SK-N-SH (cell line): Measurements from ENCODE around the gene AGT. TPM values are rescaled to one million over a fixed set of nuclear protein-coding genes. Genes with fewer than 3 reads are reported as not detected.

Experiments
- CTCF ChIA-PET: fragments of 300-600, 350-600 bp; formaldehyde crosslinking; extraction: SDS; loops from one replicate; lab custom pipeline; 2021; lab: Yijun Ruan, JAX
- POLR2A ChIA-PET: fragments of 350-600 bp; sonication (Branson Sonifier 250); formaldehyde crosslinking; extraction: SDS; loops from one replicate; lab custom pipeline; 2020; ENCODE audit warnings: antibody characterized with exemption, inconsistent platforms; lab: Yijun Ruan, JAX
- DNase-seq: peaks from one replicate; pipeline ENCODE4 v3.0.0; 2012
- H2AFZ ChIP-seq: fragments of 200-600 bp; sonication (generic); 2 replicates; pipeline ENCODE4 v1.8.1; 2016; ENCODE audit warnings: antibody characterized with exemption, mild to moderate bottlenecking, low read depth
- H3F3A ChIP-seq: fragments of 200-600 bp; sonication (generic); replicated peaks from 2 replicates; pipeline ENCODE3; 2016; ENCODE audit warnings: antibody characterized with exemption, mild to moderate bottlenecking; ENCODE audit not compliant: insufficient read depth
- H3K27ac ChIP-seq, 2 experiments: fragments of 200-500 bp in 1 of 2; fragments of 200-600 bp in 1 of 2; sonication (Bioruptor generic) in 1 of 2; sonication (generic), shearing (Covaris generic) in 1 of 2; 2 replicates each; pipeline versions ENCODE4 v1.5.1 to v1.6.1; 2014 to 2016; ENCODE audit warnings: low read depth in 2 of 2, inconsistent platforms in 1 of 2, low read length in 1 of 2, mild to moderate bottlenecking in 1 of 2, mixed read lengths in 1 of 2
- H3K27me3 ChIP-seq: fragments of 200-600 bp; sonication (generic), shearing (Covaris generic); 2 replicates; pipeline ENCODE4 v1.6.1; 2016; ENCODE audit warnings: mixed run types; ENCODE audit not compliant: insufficient read depth
- H3K36me3 ChIP-seq, 2 experiments: fragments of 200-500 bp in 1 of 2; fragments of 200-600 bp in 1 of 2; sonication (Bioruptor generic) in 1 of 2; sonication (generic) in 1 of 2; replicated peaks in 1 of 2; 2 replicates each; pipeline versions ENCODE3 to v1.5.1; 2014 to 2016; ENCODE audit warnings: low read length in 1 of 2, mild to moderate bottlenecking in 1 of 2; ENCODE audit not compliant: insufficient read depth in 2 of 2, control insufficient read depth in 1 of 2
- H3K4me1 ChIP-seq, 2 experiments: fragments of 200-500 bp in 1 of 2; fragments of 200-600 bp in 1 of 2; sonication (Bioruptor generic) in 1 of 2; sonication (generic), shearing (Covaris generic) in 1 of 2; 2 replicates each; pipeline versions ENCODE4 v1.5.1 to v1.6.1; 2014 to 2016; ENCODE audit warnings: low read depth in 1 of 2, low read length in 1 of 2, mixed run types in 1 of 2; ENCODE audit not compliant: insufficient read depth in 2 of 2, control insufficient read depth in 1 of 2
- H3K4me2 ChIP-seq: fragments of 200-600 bp; sonication (generic), shearing (Covaris generic); 2 replicates; pipeline ENCODE4 v1.6.1; 2017; ENCODE audit warnings: mixed run types
- H3K4me3 ChIP-seq, 2 experiments: fragments of 200-500 bp in 1 of 2; fragments of 200-600 bp in 1 of 2; sonication (Bioruptor generic) in 1 of 2; sonication (generic), shearing (Covaris generic) in 1 of 2; 2 replicates each; pipeline versions ENCODE4 v1.5.1 to v1.8.1; 2014 to 2016; ENCODE audit warnings: low read depth in 2 of 2, inconsistent platforms in 1 of 2, low read length in 1 of 2, mild to moderate bottlenecking in 1 of 2, mixed read lengths in 1 of 2, moderate library complexity in 1 of 2
- H3K79me2 ChIP-seq: fragments of 200-600 bp; sonication (generic); 2 replicates; pipeline ENCODE4 v1.8.1; 2017; ENCODE audit warnings: mild to moderate bottlenecking; ENCODE audit not compliant: insufficient read depth
- H3K9ac ChIP-seq: fragments of 200-600 bp; sonication (generic); 2 replicates; pipeline ENCODE4 v1.6.1; 2017; ENCODE audit warnings: mixed run types
- H3K9me2 ChIP-seq: fragments of 200-600 bp; sonication (generic); 2 replicates; pipeline ENCODE4 v1.6.1; 2017; ENCODE audit warnings: mixed run types
- H3K9me3 ChIP-seq: fragments of 200-600 bp; sonication (generic); 2 replicates; pipeline ENCODE4 v1.6.1; 2017; ENCODE audit warnings: mixed run types, mild to moderate bottlenecking, moderate library complexity
- H4K20me1 ChIP-seq: fragments of 200-600 bp; sonication (generic); 2 replicates; pipeline ENCODE4 v1.6.1; 2017; ENCODE audit warnings: mild to moderate bottlenecking, mixed run types; ENCODE audit not compliant: insufficient read depth
- CHD2 ChIP-seq: fragments of 150-350 bp; IDR thresholded peaks from 2 replicates; pipeline ENCODE4 v1.6.1; 2018; ENCODE audit warnings: low read length; ENCODE audit not compliant: partially characterized antibody
- ELF1 ChIP-seq: IDR thresholded peaks from 2 replicates; pipeline ENCODE4 v1.4.0; 2012
- EP300 ChIP-seq, 2 experiments: IDR thresholded peaks; 2 replicates each; pipeline versions ENCODE4 v1.4.0 to v1.6.1; 2012; ENCODE audit warnings: borderline replicate concordance in 1 of 2, low read depth in 1 of 2, low read length in 1 of 2
- EZH2phosphoT487 ChIP-seq: fragments of 200-600 bp; sonication (generic); IDR thresholded peaks from 2 replicates; pipeline ENCODE4 v1.6.1; 2017; ENCODE audit warnings: low read depth, mixed run types, mild to moderate bottlenecking, antibody characterized with exemption, moderate library complexity, borderline replicate concordance
- FOSL2 ChIP-seq: IDR thresholded peaks from 2 replicates; pipeline ENCODE4 v1.4.0; 2012; ENCODE audit warnings: low read depth, mild to moderate bottlenecking, moderate library complexity, borderline replicate concordance
- FOXM1 ChIP-seq: IDR thresholded peaks from 2 replicates; pipeline ENCODE4 v1.4.0; 2012; ENCODE audit warnings: low read depth, mild to moderate bottlenecking
- GABPA ChIP-seq: IDR thresholded peaks from 2 replicates; pipeline ENCODE4 v1.4.0; 2012; ENCODE audit warnings: low read depth, mild to moderate bottlenecking
- GATA2 ChIP-seq: sonication (generic); formaldehyde crosslinking; IDR thresholded peaks from 2 replicates; pipeline ENCODE4 v1.5.0; 2020; ENCODE audit warnings: mild to moderate bottlenecking, missing genetic modification reagents
- JUND ChIP-seq: IDR thresholded peaks from 2 replicates; pipeline ENCODE4 v1.4.0; 2012
- MEF2A ChIP-seq: IDR thresholded peaks from 2 replicates; pipeline ENCODE4 v1.4.0; 2012; ENCODE audit warnings: low read depth, borderline replicate concordance
- RAD21 ChIP-seq: IDR thresholded peaks from 2 replicates; pipeline ENCODE4 v1.6.1; 2012; ENCODE audit warnings: mild to moderate bottlenecking, low read length
- RXRA ChIP-seq: IDR thresholded peaks from 2 replicates; pipeline ENCODE4 v1.4.0; 2012; ENCODE audit warnings: low read depth, mild to moderate bottlenecking, borderline replicate concordance
- SIN3A ChIP-seq: IDR thresholded peaks from 2 replicates; pipeline ENCODE4 v1.6.1; 2012; ENCODE audit warnings: low read depth, mild to moderate bottlenecking, low read length, moderate library complexity, borderline replicate concordance
- SMC3 ChIP-seq: IDR thresholded peaks from 2 replicates; pipeline ENCODE4 v1.6.1; 2012; ENCODE audit warnings: low read depth, low read length, improper control_type of control experiment
- TAF1 ChIP-seq: IDR thresholded peaks from 2 replicates; pipeline ENCODE4 v1.6.1; 2012; ENCODE audit warnings: low read depth, mild to moderate bottlenecking, low read length, moderate library complexity, borderline replicate concordance
- YY1 ChIP-seq: IDR thresholded peaks from 2 replicates; pipeline ENCODE4 v1.4.0; 2012; ENCODE audit warnings: low read depth, mild to moderate bottlenecking
- WGBS: methylation state at CpG from one replicate; pipeline ENCODE4 v1.1.6; 2017; ENCODE audit warnings: low lambda C conversion rate; 5-methylcytosine and 5-hydroxymethylcytosine counted together
- polyA plus RNA-seq, 3 experiments: library from polyadenylated mRNA; depleted of rRNA; stranded (reverse); fragments of >200 nt; gene quantifications; 2 replicates each; pipeline ENCODE4 v1.2.3, GENCODE V29; 2012
- TF ChIP-seq, protein P1 (sequence below): IDR thresholded peaks from 2 replicates; pipeline ENCODE4 v1.6.1; 2012; ENCODE audit warnings: mild to moderate bottlenecking, low read depth, low read length, moderate library complexity
- TF ChIP-seq, protein P2 (sequence below): IDR thresholded peaks from 2 replicates; pipeline ENCODE4 v1.4.0; 2012; ENCODE audit warnings: low read depth, borderline replicate concordance
- TF ChIP-seq, protein P3 (sequence below): IDR thresholded peaks from 2 replicates; pipeline ENCODE4; 2012
- TF ChIP-seq, protein P4 (sequence below): fragments of 150-350 bp; IDR thresholded peaks from 2 replicates; pipeline ENCODE4 v1.6.1; 2017; ENCODE audit warnings: antibody characterized with exemption, low read length, low read depth, borderline replicate concordance
- TF ChIP-seq, protein P5 (sequence below): fragments of 150-350 bp; IDR thresholded peaks from 2 replicates; pipeline ENCODE4 v1.6.1; 2016; ENCODE audit warnings: mild to moderate bottlenecking, low read depth, low read length

AGT gene
- polyA plus RNA-seq, 1 of the 3 experiments (the other 2 are of a cell fraction), result 0.39 TPM

DNA sequence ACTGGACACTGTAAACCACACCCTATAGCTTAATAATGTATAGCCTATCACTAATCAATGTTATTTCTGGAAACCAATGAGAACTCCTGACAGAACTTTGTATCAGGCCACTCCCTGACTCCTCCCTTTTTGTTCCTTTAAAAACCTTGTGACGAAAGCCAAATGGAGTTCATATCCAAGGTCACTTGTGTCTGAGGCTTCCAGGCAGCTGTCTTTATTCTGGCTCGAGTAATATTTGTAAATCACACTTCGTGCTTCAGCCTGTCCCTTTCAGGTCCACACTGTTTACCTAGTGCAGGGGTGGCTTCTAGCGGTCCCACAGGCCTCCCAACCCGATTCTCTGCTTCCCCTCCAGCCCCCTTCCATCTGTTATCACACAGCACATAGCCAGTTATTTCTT lies 17.1 kb upstream of the AGT start (continued):
- TF ChIP-seq SMC3 (no peak), SIN3A (no peak)
- TF ChIP-seq, all 33 proteins: peak for 0

DNA sequence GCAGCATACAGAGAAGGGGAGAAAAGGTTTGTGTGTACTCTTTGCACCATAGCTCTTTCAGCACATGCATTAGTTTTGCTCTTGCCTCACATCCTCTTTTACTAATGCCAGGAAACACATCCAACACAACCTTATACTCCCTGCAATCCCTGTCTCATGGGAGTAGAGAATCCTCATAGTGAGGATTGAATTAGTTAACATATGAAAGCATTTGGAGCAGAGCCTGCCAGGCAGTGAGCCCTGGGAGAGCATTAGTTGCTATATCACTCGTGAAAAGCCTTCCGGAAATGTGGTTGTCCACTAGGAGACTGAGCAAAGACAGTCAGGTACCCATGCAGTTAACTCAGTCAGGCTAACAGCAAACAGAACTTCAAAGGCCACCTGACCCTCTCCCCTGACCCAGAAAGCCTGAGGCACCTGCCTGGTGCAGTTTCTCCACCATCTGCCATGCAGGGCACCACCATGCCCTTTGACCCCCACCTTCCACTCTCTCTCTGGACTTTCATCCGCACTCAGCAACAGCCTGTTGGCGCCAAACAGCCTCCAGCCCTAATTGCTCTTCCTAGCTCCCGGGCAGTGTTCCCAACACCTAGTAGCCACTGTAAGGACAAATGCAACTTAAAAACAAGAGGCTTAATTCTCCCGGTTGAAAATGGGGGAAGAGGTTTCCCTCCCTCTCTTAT lies 14.9 kb upstream of the AGT start:
- no peak for DNase-seq
- Histone ChIP-seq H3K9me3 (no peaks in the 10 kb centered on the region), H3K27ac (no peak overlapping the region), H4K20me1 (no peaks in the 10 kb centered on the region), H3K9me2 (no peaks in the 10 kb centered on the region), H3K36me3 (no peaks in the 10 kb centered on the region), H3K9ac (no peak overlapping the region), H3K4me2 (no peak overlapping the region), H3F3A (no peaks in the 10 kb centered on the region), H3K4me1 (no peaks in the 10 kb centered on the region; a peak in 1 of 4 replicates), H3K4me3 (no peak overlapping the region), H2AFZ (no peak overlapping the region), H3K79me2 (no peaks in the 10 kb centered on the region), H3K27me3 (no peaks in the 10 kb centered on the region)
- TF ChIP-seq, protein P1, sequence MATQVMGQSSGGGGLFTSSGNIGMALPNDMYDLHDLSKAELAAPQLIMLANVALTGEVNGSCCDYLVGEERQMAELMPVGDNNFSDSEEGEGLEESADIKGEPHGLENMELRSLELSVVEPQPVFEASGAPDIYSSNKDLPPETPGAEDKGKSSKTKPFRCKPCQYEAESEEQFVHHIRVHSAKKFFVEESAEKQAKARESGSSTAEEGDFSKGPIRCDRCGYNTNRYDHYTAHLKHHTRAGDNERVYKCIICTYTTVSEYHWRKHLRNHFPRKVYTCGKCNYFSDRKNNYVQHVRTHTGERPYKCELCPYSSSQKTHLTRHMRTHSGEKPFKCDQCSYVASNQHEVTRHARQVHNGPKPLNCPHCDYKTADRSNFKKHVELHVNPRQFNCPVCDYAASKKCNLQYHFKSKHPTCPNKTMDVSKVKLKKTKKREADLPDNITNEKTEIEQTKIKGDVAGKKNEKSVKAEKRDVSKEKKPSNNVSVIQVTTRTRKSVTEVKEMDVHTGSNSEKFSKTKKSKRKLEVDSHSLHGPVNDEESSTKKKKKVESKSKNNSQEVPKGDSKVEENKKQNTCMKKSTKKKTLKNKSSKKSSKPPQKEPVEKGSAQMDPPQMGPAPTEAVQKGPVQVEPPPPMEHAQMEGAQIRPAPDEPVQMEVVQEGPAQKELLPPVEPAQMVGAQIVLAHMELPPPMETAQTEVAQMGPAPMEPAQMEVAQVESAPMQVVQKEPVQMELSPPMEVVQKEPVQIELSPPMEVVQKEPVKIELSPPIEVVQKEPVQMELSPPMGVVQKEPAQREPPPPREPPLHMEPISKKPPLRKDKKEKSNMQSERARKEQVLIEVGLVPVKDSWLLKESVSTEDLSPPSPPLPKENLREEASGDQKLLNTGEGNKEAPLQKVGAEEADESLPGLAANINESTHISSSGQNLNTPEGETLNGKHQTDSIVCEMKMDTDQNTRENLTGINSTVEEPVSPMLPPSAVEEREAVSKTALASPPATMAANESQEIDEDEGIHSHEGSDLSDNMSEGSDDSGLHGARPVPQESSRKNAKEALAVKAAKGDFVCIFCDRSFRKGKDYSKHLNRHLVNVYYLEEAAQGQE, result no peak
- TF ChIP-seq EP300 (IDR thresholded peaks at IDR 0.05; ENCODE audit: borderline replicate concordance in 1 of 2, low read depth in 1 of 2, low read length in 1 of 2) (no peak), FOXM1 (no peak), GATA2 (CRISPR knock-in tag) (no peak), MEF2A (no peak), CHD2 (no peak), GABPA (no peak), SIN3A (no peak), ELF1 (no peak), TAF1 (no peak), FOSL2 (no peak), RXRA (no peak), JUND (no peak), EZH2phosphoT487 (no peak), YY1 (no peak), RAD21 (no peak)
- TF ChIP-seq, protein P2, sequence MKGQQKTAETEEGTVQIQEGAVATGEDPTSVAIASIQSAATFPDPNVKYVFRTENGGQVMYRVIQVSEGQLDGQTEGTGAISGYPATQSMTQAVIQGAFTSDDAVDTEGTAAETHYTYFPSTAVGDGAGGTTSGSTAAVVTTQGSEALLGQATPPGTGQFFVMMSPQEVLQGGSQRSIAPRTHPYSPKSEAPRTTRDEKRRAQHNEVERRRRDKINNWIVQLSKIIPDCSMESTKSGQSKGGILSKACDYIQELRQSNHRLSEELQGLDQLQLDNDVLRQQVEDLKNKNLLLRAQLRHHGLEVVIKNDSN, result no peak
- TF ChIP-seq, protein P3, sequence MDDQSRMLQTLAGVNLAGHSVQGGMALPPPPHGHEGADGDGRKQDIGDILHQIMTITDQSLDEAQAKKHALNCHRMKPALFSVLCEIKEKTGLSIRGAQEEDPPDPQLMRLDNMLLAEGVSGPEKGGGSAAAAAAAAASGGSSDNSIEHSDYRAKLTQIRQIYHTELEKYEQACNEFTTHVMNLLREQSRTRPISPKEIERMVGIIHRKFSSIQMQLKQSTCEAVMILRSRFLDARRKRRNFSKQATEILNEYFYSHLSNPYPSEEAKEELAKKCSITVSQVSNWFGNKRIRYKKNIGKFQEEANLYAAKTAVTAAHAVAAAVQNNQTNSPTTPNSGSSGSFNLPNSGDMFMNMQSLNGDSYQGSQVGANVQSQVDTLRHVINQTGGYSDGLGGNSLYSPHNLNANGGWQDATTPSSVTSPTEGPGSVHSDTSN, result no peak
- TF ChIP-seq, protein P4, sequence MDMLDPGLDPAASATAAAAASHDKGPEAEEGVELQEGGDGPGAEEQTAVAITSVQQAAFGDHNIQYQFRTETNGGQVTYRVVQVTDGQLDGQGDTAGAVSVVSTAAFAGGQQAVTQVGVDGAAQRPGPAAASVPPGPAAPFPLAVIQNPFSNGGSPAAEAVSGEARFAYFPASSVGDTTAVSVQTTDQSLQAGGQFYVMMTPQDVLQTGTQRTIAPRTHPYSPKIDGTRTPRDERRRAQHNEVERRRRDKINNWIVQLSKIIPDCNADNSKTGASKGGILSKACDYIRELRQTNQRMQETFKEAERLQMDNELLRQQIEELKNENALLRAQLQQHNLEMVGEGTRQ, result no peak
- TF ChIP-seq, protein P5, sequence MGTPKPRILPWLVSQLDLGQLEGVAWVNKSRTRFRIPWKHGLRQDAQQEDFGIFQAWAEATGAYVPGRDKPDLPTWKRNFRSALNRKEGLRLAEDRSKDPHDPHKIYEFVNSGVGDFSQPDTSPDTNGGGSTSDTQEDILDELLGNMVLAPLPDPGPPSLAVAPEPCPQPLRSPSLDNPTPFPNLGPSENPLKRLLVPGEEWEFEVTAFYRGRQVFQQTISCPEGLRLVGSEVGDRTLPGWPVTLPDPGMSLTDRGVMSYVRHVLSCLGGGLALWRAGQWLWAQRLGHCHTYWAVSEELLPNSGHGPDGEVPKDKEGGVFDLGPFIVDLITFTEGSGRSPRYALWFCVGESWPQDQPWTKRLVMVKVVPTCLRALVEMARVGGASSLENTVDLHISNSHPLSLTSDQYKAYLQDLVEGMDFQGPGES, result no peak
- ChIA-PET POLR2A (no interaction called here), CTCF (no interaction called here)
- 52% methylated on average over 6 of the region's 6 CpGs for WGBS
